Transverse colon (tissue), 4 donors: Measurements from ENCODE around the gene TNRC18. TPM values are rescaled to one million over a fixed set of nuclear protein-coding genes. Genes with fewer than 3 reads are reported as not detected.
A peak's percentile ranks its signal among the peaks of the same experiment; 100 is the strongest.

Source experiments
- DNase-seq: peaks from one replicate; pipeline ENCODE4 v3.0.0-alpha.2; 2019
- H3K27ac ChIP-seq, 4 donors: fragments of 200-600 bp; sonication (generic); 2 replicates each; pipeline ENCODE4 v1.5.1; 2016 to 2018; ENCODE audit warnings: inconsistent platforms in 4 of 4
- H3K27me3 ChIP-seq: fragments of 200-600 bp; sonication (generic); 2 replicates; pipeline ENCODE4 v1.5.1; 2017; ENCODE audit warnings: inconsistent platforms
- H3K36me3 ChIP-seq, 4 donors: fragments of 200-600 bp; sonication (generic); 2 replicates each; pipeline ENCODE4 v1.5.1; 2017 to 2019; ENCODE audit warnings: inconsistent platforms in 4 of 4
- H3K4me1 ChIP-seq, 4 donors: fragments of 200-600 bp; sonication (generic); 2 replicates each; pipeline ENCODE4 v1.5.1; 2017 to 2020; ENCODE audit warnings: inconsistent platforms in 4 of 4
- H3K4me3 ChIP-seq, 4 donors: fragments of 200-600 bp; sonication (generic); 1 replicate in 1 of 4; 2 replicates in 3 of 4; pipeline versions ENCODE4 v1.5.1 to v1.6.1; 2017 to 2019; ENCODE audit warnings: inconsistent platforms in 4 of 4
- H3K9me3 ChIP-seq, 2 donors: fragments of 200-600 bp; sonication (generic); 2 replicates each; pipeline ENCODE4 v1.5.1; 2017 to 2019; ENCODE audit warnings: inconsistent platforms in 2 of 2
- CTCF ChIP-seq, 5 experiments: fragments of 200-600 bp in 3 of 5; fragments of 450-650 bp in 2 of 5; sonication (generic) in 3 of 5; IDR thresholded peaks; 1 replicate in 2 of 5; 2 replicates in 3 of 5; pipeline ENCODE4 v1.5.1; 2016 to 2017; ENCODE audit warnings: antibody characterized with exemption in 5 of 5, inconsistent platforms in 3 of 5, mild to moderate bottlenecking in 2 of 5, moderate library complexity in 1 of 5
- EP300 ChIP-seq: sonication (generic); formaldehyde crosslinking; IDR thresholded peaks from one replicate; pipeline ENCODE4 v1.6.1; 2017; ENCODE audit warnings: antibody characterized with exemption, low read depth
- POLR2A ChIP-seq: fragments of 450-650 bp; IDR thresholded peaks from one replicate; pipeline ENCODE4 v1.6.1; 2016; ENCODE audit warnings: antibody characterized with exemption, mild to moderate bottlenecking, moderate library complexity
- POLR2AphosphoS5 ChIP-seq, 3 donors: sonication (generic); formaldehyde crosslinking; IDR thresholded peaks; one replicate each; pipeline ENCODE4 v1.6.1; 2016; ENCODE audit warnings: antibody characterized with exemption in 3 of 3
- WGBS, 2 donors: methylation state at CpG; one replicate each; pipeline ENCODE4 v1.1.5; 2018; ENCODE audit warnings: low coverage in 1 of 2; 5-methylcytosine and 5-hydroxymethylcytosine counted together
- in situ Hi-C, 4 donors: fragments of 200-750 bp; cut with MboI; loops; one replicate each; pipeline versions ENCODE4 v1.15.0 to v1.15.1; 2017; ENCODE audit warnings: low sequenced_read_pairs in 3 of 4, low pct_ligation_motif_present in 1 of 4, low pct_unique_long_range_greater_than_20kb in 1 of 4
- intact Hi-C: fragments of 100-400 bp; cut with DNase I; formaldehyde crosslinking; loops from one replicate; pipeline ENCODE4 v1.15.1; 2023; ENCODE audit warnings: low total_unique reads
- total RNA-seq, 4 donors: library from RNA; depleted of rRNA; stranded (reverse); fragments of >200 nt; gene quantifications; one replicate each; pipeline ENCODE4 v1.1.0, GENCODE V29; 2016

Gene TNRC18
- total RNA-seq, 4 donors from 2014 or later = 91.2 to 430 (median 175) TPM

- TF ChIP-seq EP300 (no peak), POLR2A (no peak), POLR2AphosphoS5 (IDR thresholded peaks at IDR 0.05) (no peak), CTCF (IDR thresholded peaks at IDR 0.05) (no peak)
- no peaks in the 10 kb centered on the region for H3K4me1 ChIP-seq
- 46 to 74% methylated on average over 2 to 3 of the region's 3 CpGs for WGBS, 2 donors
- no peak overlapping the region for H3K4me3 ChIP-seq
- no peak overlapping the region for H3K27ac ChIP-seq
- no peak for DNase-seq
- H3K9me3 ChIP-seq = no peaks in the 10 kb centered on the region
- no peaks in the 10 kb centered on the region for H3K27me3 ChIP-seq
- intact Hi-C loops = no loop called here
- in situ Hi-C loops = loop anchor here in 2 of 4 donors (25.0 kb wide), 2 partner anchors 101 to 226 kb away; no protein-coding TSS in a partner anchor
- no peaks in the 10 kb centered on the region for H3K36me3 ChIP-seq
Measured at GRCh38 chr7:5463031-5463430, 39.4 kb upstream of the TNRC18 start.

- Histone ChIP-seq H3K4me3 (no peak overlapping the region), H3K27ac (no peak overlapping the region), H3K9me3 (no peaks in the 10 kb centered on the region), H3K36me3 (no peaks in the 10 kb centered on the region), H3K4me1 (no peaks in the 10 kb centered on the region), H3K27me3 (no peaks in the 10 kb centered on the region)
- WGBS, 2 donors = 81 to 86% methylated on average over 3 to 10 of the region's 10 CpGs
- intact Hi-C loops = no loop called here
- in situ Hi-C loops = loop anchor here in 2 of 4 donors (25.0 kb wide), 2 partner anchors 100 to 225 kb away; no protein-coding TSS in a partner anchor
- no peak for DNase-seq
- no peak for TF ChIP-seq CTCF (IDR thresholded peaks at IDR 0.05)
- no peak for TF ChIP-seq POLR2A
- TF ChIP-seq EP300 = no peak
- TF ChIP-seq POLR2AphosphoS5 (IDR thresholded peaks at IDR 0.05) = no peak
Measured at GRCh38 chr7:5462216-5462615, 38.6 kb upstream of the TNRC18 start.

- TF ChIP-seq POLR2A (no peak), CTCF (IDR thresholded peaks at IDR 0.05) (no peak), EP300 (no peak), POLR2AphosphoS5 (IDR thresholded peaks at IDR 0.05) (no peak)
- DNase-seq = no peak
- H3K27ac ChIP-seq = no peak overlapping the region
- H3K4me3 ChIP-seq = no peak overlapping the region
- no peaks in the 10 kb centered on the region for H3K36me3 ChIP-seq
- no peaks in the 10 kb centered on the region for H3K27me3 ChIP-seq
- in situ Hi-C loops = loop anchor here in 3 of 4 donors (10.0 to 25.0 kb wide), 3 partner anchors 94 to 222 kb away; no protein-coding TSS in a partner anchor
- H3K9me3 ChIP-seq = no peaks in the 10 kb centered on the region
- intact Hi-C loops = loop anchor here (10.0 kb wide), 1 partner anchor 224 kb away; no protein-coding TSS in a partner anchor
- WGBS, 2 donors = 80 to 88% methylated on average over 3 to 9 of the region's 9 CpGs
- no peaks in the 10 kb centered on the region for H3K4me1 ChIP-seq
Measured at GRCh38 chr7:5458921-5459480, 35.4 kb upstream of the TNRC18 start.

GRCh38 chr7:5457245-5457735 lies 33.7 kb upstream of the TNRC18 start:
- H3K4me1 ChIP-seq = no peaks in the 10 kb centered on the region
- DNase-seq = no peak
- TF ChIP-seq EP300 (no peak), CTCF (IDR thresholded peaks at IDR 0.05) (no peak), POLR2A (no peak), POLR2AphosphoS5 (IDR thresholded peaks at IDR 0.05) (no peak)
- in situ Hi-C loops = loop anchor here in 3 of 4 donors (10.0 to 25.0 kb wide), 3 partner anchors 92 to 220 kb away; no protein-coding TSS in a partner anchor
- WGBS, 2 donors = 67 to 80% methylated on average over 3 to 4 of the region's 4 CpGs
- intact Hi-C loops = loop anchor here (10.0 kb wide), 1 partner anchor 222 kb away; no protein-coding TSS in a partner anchor
- no peaks in the 10 kb centered on the region for H3K36me3 ChIP-seq
- no peaks in the 10 kb centered on the region for H3K9me3 ChIP-seq
- H3K27ac ChIP-seq = peak overlapping the region in 2 of 4 donors; percentile 39 to 69
- no peaks in the 10 kb centered on the region for H3K27me3 ChIP-seq
- no peak overlapping the region for H3K4me3 ChIP-seq
